GM23338 (cell line): ENCODE measurements around the gene PIGN. TPM values are rescaled to one million over a fixed set of nuclear protein-coding genes. Genes with fewer than 3 reads are reported as not detected.

ENCODE experiments used
- ATAC-seq: fragments of 200-7000 bp; cut with Tn5 transposase; 3 replicates; pipeline ENCODE4 v1.9.1; 2020
- DNase-seq: peaks from one replicate; pipeline ENCODE4 v3.0.0-alpha.2; 2015; ENCODE audit warnings: low spot score
- H2AFZ ChIP-seq: fragments of 200-600 bp; sonication (generic); 2 replicates; pipeline ENCODE4 v1.8.0; 2016; ENCODE audit warnings: antibody characterized with exemption, mild to moderate bottlenecking, moderate library complexity
- H3F3A ChIP-seq: fragments of 200-600 bp; sonication (generic); replicated peaks from 2 replicates; pipeline ENCODE4 v1.8.0; 2017; ENCODE audit warnings: antibody characterized with exemption, mixed run types, low read depth
- H3K27ac ChIP-seq: fragments of 200-600 bp; sonication (generic); 2 replicates; pipeline ENCODE4 v1.6.1; 2016; ENCODE audit warnings: low read depth
- H3K27me3 ChIP-seq: fragments of 200-600 bp; sonication (generic); 2 replicates; pipeline ENCODE4 v1.8.0; 2016; ENCODE audit warnings: mild to moderate bottlenecking, mixed run types, moderate library complexity; ENCODE audit not compliant: insufficient read depth
- H3K36me3 ChIP-seq: fragments of 200-600 bp; sonication (generic); 2 replicates; pipeline ENCODE4 v1.8.0; 2016; ENCODE audit warnings: mild to moderate bottlenecking; ENCODE audit not compliant: insufficient read depth
- H3K4me1 ChIP-seq: fragments of 200-600 bp; sonication (generic); 2 replicates; pipeline ENCODE4 v1.8.0; 2016; ENCODE audit warnings: mild to moderate bottlenecking, moderate library complexity; ENCODE audit not compliant: insufficient read depth
- H3K4me2 ChIP-seq: fragments of 200-600 bp; sonication (generic); 2 replicates; pipeline ENCODE4 v1.7.1; 2017; ENCODE audit warnings: mixed run types
- H3K4me3 ChIP-seq: fragments of 200-600 bp; sonication (generic); 2 replicates; pipeline ENCODE4 v1.6.1; 2016; ENCODE audit warnings: mixed run types
- H3K79me2 ChIP-seq: fragments of 200-600 bp; sonication (generic); replicated peaks from 2 replicates; pipeline ENCODE4 v1.8.0; 2017; ENCODE audit warnings: mild to moderate bottlenecking; ENCODE audit not compliant: insufficient read depth
- H3K9me2 ChIP-seq: fragments of 200-600 bp; sonication (generic); 2 replicates; pipeline ENCODE4 v1.8.0; 2017; ENCODE audit not compliant: insufficient read depth
- H4K20me1 ChIP-seq: fragments of 200-600 bp; sonication (generic); replicated peaks from 2 replicates; pipeline ENCODE4 v1.8.0; 2017; ENCODE audit warnings: mild to moderate bottlenecking; ENCODE audit not compliant: insufficient read depth
- H3K27ac Mint-ChIP-seq: 2 replicates; pipeline ENCODE4 v1.8.0; 2020; ENCODE audit warnings: inconsistent platforms, mild to moderate bottlenecking, moderate library complexity, mixed read lengths
- H3K27me3 Mint-ChIP-seq: 3 replicates; pipeline ENCODE4 v1.8.0; 2022; ENCODE audit warnings: low read depth, mild to moderate bottlenecking, moderate library complexity, mixed read lengths, inconsistent platforms; ENCODE audit not compliant: insufficient read depth, poor library complexity
- H3K36me3 Mint-ChIP-seq: 3 replicates; pipeline ENCODE4 v1.8.0; 2021; ENCODE audit warnings: low read depth, mild to moderate bottlenecking, inconsistent platforms, moderate library complexity, mixed read lengths
- H3K4me1 Mint-ChIP-seq: 3 replicates; pipeline ENCODE4 v1.8.0; 2020; ENCODE audit warnings: mild to moderate bottlenecking, inconsistent platforms, mixed read lengths
- H3K4me3 Mint-ChIP-seq: 3 replicates; pipeline ENCODE4 v1.8.0; 2021; ENCODE audit warnings: moderate library complexity, mild to moderate bottlenecking, inconsistent platforms, mixed read lengths
- H3K9me3 Mint-ChIP-seq: 3 replicates; pipeline ENCODE4 v1.8.0; 2020; ENCODE audit warnings: moderate library complexity, mild to moderate bottlenecking, inconsistent platforms, mixed read lengths
- CREB1 ChIP-seq: fragments of 250-450 bp; sonication (Bioruptor Pico); IDR thresholded peaks from 2 replicates; pipeline ENCODE4 v1.5.0; 2020; ENCODE audit warnings: low read depth, mild to moderate bottlenecking, moderate library complexity
- CTCF ChIP-seq, 2 experiments: fragments of 200-600 bp in 1 of 2; sonication (generic) in 1 of 2; conservative IDR thresholded peaks; 2 replicates each; pipeline versions ENCODE4 v1.5.1 to v1.6.1; 2016 to 2017; ENCODE audit warnings: antibody characterized with exemption in 2 of 2, low read depth in 2 of 2, mild to moderate bottlenecking in 2 of 2, moderate library complexity in 1 of 2
- ETS1 ChIP-seq: IDR thresholded peaks from 2 replicates; pipeline ENCODE4 v1.6.1; 2016; ENCODE audit warnings: antibody characterized with exemption
- EZH2 ChIP-seq: fragments of 200-600 bp; sonication (generic); IDR thresholded peaks from one replicate; pipeline ENCODE4 v1.8.0; 2017; ENCODE audit warnings: antibody characterized with exemption, mild to moderate bottlenecking, low read depth; ENCODE audit not compliant: unreplicated experiment
- EZH2phosphoT487 ChIP-seq: fragments of 200-600 bp; sonication (generic); IDR thresholded peaks from one replicate; pipeline ENCODE4 v1.8.1; 2018; ENCODE audit warnings: antibody characterized with exemption; ENCODE audit not compliant: unreplicated experiment
- JUNB ChIP-seq: IDR thresholded peaks from one replicate; pipeline ENCODE4 v1.6.1; 2016; ENCODE audit warnings: antibody characterized with exemption; ENCODE audit not compliant: unreplicated experiment
- NANOG ChIP-seq: IDR thresholded peaks from 2 replicates; pipeline ENCODE4 v1.6.1; 2016; ENCODE audit warnings: antibody characterized with exemption, borderline replicate concordance
- POLR2AphosphoS5 ChIP-seq: IDR thresholded peaks from 2 replicates; pipeline ENCODE4 v1.6.1; 2016; ENCODE audit warnings: antibody characterized with exemption, low read depth
- REST ChIP-seq: IDR thresholded peaks from one replicate; pipeline ENCODE4 v1.6.1; 2018; ENCODE audit warnings: antibody characterized with exemption; ENCODE audit not compliant: unreplicated experiment
- STAT1 ChIP-seq: IDR thresholded peaks from one replicate; pipeline ENCODE4 v1.6.1; 2016; ENCODE audit warnings: antibody characterized with exemption; ENCODE audit not compliant: unreplicated experiment
- ZNF114 ChIP-seq: fragments of 250-450 bp; sonication (Bioruptor Pico); IDR thresholded peaks from 2 replicates; pipeline ENCODE4 v1.5.0; 2020; ENCODE audit warnings: mild to moderate bottlenecking, moderate library complexity
- ZNF331 ChIP-seq: fragments of 250-450 bp; sonication (Bioruptor Pico); IDR thresholded peaks from 2 replicates; pipeline ENCODE4 v1.5.0; 2020; ENCODE audit warnings: low read depth, mild to moderate bottlenecking, moderate library complexity
- ZNF462 ChIP-seq: fragments of 250-450 bp; sonication (Bioruptor Pico); IDR thresholded peaks from 2 replicates; pipeline ENCODE4 v1.5.0; 2020; ENCODE audit warnings: mild to moderate bottlenecking, moderate library complexity
- polyA plus RNA-seq: library from polyadenylated mRNA; unstranded; fragments of >200 nt; fragmentation: Nextera tagmentation; extraction: Ambion mirVana; gene quantifications from 2 replicates; pipeline ENCODE4 v1.2.1, GENCODE V29; 2016
- total RNA-seq: library from RNA; depleted of rRNA; stranded (reverse); fragments of >200 nt; shearing (Covaris generic); gene quantifications from 2 replicates; pipeline ENCODE4 v1.2.3, GENCODE V29; 2014

The PIGN gene
- total and polyA plus RNA-seq, 2 experiments from 2014 or later = 9.4 to 33.0 TPM

- Histone ChIP-seq H3K4me3 (no peak overlapping the region), H4K20me1 (no peaks in the 10 kb centered on the region), H3K27me3 (no peaks in the 10 kb centered on the region), H3K4me1 (no peaks in the 10 kb centered on the region), H3F3A (no peaks in the 10 kb centered on the region), H3K36me3 (no peaks in the 10 kb centered on the region), H3K27ac (no peak overlapping the region), H3K79me2 (no peaks in the 10 kb centered on the region), H3K4me2 (no peak overlapping the region), H2AFZ (no peak overlapping the region), H3K9me2 (no peaks in the 10 kb centered on the region)
- H3K27me3 Mint-ChIP-seq = no peaks in the 10 kb centered on the region
- TF ChIP-seq CREB1 (CRISPR knock-in tag) (no peak), POLR2AphosphoS5 (no peak), STAT1 (no peak), ETS1 (no peak), JUNB (no peak), ZNF331 (CRISPR knock-in tag) (no peak), ZNF114 (CRISPR knock-in tag) (no peak), ZNF462 (CRISPR knock-in tag) (no peak), NANOG (no peak), CTCF (conservative IDR thresholded peaks at IDR 0.05; ENCODE audit: low read depth in 2 of 2) (no peak), EZH2 (no peak), EZH2phosphoT487 (no peak), REST (no peak)
- no peak for ATAC-seq
- H3K4me1 Mint-ChIP-seq = peaks cover 6% of the 10 kb centered on the region; the same call in 2 of the 3 replicates
- H3K4me3 Mint-ChIP-seq = no peak overlapping the region
- no peaks in the 10 kb centered on the region for H3K36me3 Mint-ChIP-seq
- no peak overlapping the region for H3K27ac Mint-ChIP-seq
- H3K9me3 Mint-ChIP-seq = no peaks in the 10 kb centered on the region
- no peak for DNase-seq
Observed at GRCh38 chr18:62126737-62127136, 60.1 kb downstream of the PIGN start.
